ENCODE results near the gene NPHP4.

NPHP4 gene

DNA sequence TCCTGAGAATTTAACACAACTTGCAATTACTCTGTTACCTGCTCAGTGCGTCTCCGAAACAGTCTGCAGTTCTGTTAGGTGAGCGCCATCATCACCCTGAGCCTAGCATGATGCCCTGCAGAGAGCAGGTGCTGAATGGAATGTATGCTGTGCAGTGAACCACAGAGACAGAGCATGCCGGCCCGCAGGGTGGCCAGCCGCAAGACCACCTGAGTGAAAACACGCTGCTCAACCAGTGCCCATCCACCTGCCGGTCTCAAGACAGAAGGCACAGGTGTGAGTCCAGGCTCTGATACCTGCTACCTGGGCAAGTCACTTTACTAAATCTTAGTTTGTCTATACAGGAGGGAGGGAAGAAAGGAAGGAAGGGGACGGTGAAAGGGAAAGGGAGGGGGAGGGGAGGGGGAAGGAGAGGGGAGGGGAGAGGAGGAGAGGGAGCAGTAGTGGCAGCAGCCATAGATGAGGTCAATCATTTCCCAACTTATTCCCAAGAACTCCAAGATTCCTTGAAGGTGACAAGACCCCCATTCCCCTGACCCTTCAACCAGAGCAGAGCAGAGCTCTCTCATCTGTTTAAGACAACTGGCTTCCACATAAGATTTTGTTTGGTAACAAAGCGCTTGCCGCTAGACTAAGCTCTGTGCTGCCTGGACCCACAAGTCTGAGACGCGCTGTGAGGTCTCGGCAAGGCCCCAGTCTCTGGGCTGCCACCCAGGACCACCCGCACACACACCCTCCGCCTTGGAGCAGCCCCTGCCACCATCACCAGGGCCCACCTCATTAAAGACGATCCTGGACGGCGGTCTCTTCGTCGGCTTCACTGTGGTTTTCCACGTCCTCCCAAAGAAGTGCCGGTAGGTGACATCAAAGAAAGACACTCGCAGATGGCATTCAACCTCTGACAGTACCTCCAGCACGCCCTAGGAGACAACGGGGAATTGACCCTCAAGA, 14.5 kb downstream of the NPHP4 start:
- TF ChIP-seq, protein P1, sequence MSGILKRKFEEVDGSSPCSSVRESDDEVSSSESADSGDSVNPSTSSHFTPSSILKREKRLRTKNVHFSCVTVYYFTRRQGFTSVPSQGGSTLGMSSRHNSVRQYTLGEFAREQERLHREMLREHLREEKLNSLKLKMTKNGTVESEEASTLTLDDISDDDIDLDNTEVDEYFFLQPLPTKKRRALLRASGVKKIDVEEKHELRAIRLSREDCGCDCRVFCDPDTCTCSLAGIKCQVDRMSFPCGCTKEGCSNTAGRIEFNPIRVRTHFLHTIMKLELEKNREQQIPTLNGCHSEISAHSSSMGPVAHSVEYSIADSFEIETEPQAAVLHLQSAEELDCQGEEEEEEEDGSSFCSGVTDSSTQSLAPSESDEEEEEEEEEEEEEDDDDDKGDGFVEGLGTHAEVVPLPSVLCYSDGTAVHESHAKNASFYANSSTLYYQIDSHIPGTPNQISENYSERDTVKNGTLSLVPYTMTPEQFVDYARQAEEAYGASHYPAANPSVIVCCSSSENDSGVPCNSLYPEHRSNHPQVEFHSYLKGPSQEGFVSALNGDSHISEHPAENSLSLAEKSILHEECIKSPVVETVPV (CRISPR knock-in tag; IDR thresholded peaks at IDR 0.05): no peak
- TF ChIP-seq ESRRG (CRISPR knock-in tag; IDR thresholded peaks at IDR 0.05) (no peak), ZC3H10 (CRISPR knock-in tag; IDR thresholded peaks at IDR 0.05) (no peak), SNAI2 (CRISPR knock-in tag; IDR thresholded peaks at IDR 0.05) (no peak), ZNF565 (CRISPR knock-in tag; conservative IDR thresholded peaks at IDR 0.05; ENCODE audit: low read depth) (no peak), PPARA (CRISPR knock-in tag; IDR thresholded peaks at IDR 0.05; ENCODE audit: borderline replicate concordance) (no peak), CSDC2 (CRISPR knock-in tag; IDR thresholded peaks at IDR 0.05) (no peak), ZNF70 (CRISPR knock-in tag; IDR thresholded peaks at IDR 0.05) (no peak), ZNF8 (CRISPR knock-in tag; IDR thresholded peaks at IDR 0.05) (no peak), ZFP3 (CRISPR knock-in tag; IDR thresholded peaks at IDR 0.05) (no peak), ARNTL (CRISPR knock-in tag; IDR thresholded peaks at IDR 0.05; ENCODE audit: borderline replicate concordance, low read depth) (no peak), BACH2 (CRISPR knock-in tag; IDR thresholded peaks at IDR 0.05; ENCODE audit: borderline replicate concordance) (no peak), ISL1 (CRISPR knock-in tag; IDR thresholded peaks at IDR 0.05) (no peak), OSR1 (CRISPR knock-in tag; IDR thresholded peaks at IDR 0.05) (no peak), ZFP30 (CRISPR knock-in tag; IDR thresholded peaks at IDR 0.05) (no peak), RARB (CRISPR knock-in tag; IDR thresholded peaks at IDR 0.05) (no peak)
- TF ChIP-seq, protein P2, sequence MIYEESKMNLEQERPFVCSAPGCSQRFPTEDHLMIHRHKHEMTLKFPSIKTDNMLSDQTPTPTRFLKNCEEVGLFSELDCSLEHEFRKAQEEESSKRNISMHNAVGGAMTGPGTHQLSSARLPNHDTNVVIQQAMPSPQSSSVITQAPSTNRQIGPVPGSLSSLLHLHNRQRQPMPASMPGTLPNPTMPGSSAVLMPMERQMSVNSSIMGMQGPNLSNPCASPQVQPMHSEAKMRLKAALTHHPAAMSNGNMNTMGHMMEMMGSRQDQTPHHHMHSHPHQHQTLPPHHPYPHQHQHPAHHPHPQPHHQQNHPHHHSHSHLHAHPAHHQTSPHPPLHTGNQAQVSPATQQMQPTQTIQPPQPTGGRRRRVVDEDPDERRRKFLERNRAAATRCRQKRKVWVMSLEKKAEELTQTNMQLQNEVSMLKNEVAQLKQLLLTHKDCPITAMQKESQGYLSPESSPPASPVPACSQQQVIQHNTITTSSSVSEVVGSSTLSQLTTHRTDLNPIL (CRISPR knock-in tag; IDR thresholded peaks at IDR 0.05; ENCODE audit: low read depth): no peak
- TF ChIP-seq, protein P3, sequence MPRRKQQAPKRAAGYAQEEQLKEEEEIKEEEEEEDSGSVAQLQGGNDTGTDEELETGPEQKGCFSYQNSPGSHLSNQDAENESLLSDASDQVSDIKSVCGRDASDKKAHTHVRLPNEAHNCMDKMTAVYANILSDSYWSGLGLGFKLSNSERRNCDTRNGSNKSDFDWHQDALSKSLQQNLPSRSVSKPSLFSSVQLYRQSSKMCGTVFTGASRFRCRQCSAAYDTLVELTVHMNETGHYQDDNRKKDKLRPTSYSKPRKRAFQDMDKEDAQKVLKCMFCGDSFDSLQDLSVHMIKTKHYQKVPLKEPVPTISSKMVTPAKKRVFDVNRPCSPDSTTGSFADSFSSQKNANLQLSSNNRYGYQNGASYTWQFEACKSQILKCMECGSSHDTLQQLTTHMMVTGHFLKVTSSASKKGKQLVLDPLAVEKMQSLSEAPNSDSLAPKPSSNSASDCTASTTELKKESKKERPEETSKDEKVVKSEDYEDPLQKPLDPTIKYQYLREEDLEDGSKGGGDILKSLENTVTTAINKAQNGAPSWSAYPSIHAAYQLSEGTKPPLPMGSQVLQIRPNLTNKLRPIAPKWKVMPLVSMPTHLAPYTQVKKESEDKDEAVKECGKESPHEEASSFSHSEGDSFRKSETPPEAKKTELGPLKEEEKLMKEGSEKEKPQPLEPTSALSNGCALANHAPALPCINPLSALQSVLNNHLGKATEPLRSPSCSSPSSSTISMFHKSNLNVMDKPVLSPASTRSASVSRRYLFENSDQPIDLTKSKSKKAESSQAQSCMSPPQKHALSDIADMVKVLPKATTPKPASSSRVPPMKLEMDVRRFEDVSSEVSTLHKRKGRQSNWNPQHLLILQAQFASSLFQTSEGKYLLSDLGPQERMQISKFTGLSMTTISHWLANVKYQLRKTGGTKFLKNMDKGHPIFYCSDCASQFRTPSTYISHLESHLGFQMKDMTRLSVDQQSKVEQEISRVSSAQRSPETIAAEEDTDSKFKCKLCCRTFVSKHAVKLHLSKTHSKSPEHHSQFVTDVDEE (CRISPR knock-in tag; IDR thresholded peaks at IDR 0.05): no peak
- TF ChIP-seq, protein P4, sequence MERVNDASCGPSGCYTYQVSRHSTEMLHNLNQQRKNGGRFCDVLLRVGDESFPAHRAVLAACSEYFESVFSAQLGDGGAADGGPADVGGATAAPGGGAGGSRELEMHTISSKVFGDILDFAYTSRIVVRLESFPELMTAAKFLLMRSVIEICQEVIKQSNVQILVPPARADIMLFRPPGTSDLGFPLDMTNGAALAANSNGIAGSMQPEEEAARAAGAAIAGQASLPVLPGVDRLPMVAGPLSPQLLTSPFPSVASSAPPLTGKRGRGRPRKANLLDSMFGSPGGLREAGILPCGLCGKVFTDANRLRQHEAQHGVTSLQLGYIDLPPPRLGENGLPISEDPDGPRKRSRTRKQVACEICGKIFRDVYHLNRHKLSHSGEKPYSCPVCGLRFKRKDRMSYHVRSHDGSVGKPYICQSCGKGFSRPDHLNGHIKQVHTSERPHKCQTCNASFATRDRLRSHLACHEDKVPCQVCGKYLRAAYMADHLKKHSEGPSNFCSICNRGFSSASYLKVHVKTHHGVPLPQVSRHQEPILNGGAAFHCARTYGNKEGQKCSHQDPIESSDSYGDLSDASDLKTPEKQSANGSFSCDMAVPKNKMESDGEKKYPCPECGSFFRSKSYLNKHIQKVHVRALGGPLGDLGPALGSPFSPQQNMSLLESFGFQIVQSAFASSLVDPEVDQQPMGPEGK (CRISPR knock-in tag; IDR thresholded peaks at IDR 0.05; ENCODE audit: borderline replicate concordance): no peak
- no peak; the same call in 2 of the 3 replicates for ATAC-seq

DNA sequence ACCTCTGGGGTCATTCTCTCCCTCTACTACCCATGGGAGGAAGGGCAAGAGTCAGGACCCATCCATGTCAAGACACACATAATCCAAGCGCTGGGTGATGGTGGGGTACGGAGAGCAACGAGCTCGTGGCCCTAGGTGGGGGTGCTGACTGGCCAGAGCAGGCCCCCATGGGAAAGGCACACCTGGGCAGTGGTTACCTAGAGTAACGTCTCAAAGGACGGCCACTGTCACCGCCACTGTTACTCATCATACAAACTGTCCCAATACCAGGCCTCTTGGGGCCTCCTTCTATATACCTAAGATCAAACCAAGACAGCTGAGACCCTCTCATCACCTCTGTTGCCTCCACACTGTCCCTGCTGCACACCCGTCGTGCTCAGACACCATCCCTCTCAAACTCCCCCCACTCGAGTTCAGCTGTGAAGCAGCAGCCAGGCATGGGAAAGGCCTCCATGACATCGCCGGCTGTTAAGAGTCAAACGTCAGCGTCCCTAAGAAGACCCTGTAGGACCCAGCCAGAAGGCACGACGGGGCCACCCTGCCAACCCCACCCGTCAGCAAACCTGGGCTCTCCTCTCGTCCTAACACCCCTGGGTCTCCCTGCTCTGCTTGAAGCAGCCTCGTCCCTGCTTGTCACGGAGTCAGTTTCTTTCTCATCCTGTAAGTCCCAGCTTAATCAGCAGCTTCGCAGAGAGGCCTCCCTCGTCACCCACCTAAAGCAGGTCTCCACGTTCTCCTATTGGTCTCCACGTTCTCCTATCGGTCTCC, 15.3 kb downstream of the NPHP4 start:
- no peak for ATAC-seq
- TF ChIP-seq ISL1 (CRISPR knock-in tag; IDR thresholded peaks at IDR 0.05) (no peak), RARB (CRISPR knock-in tag; IDR thresholded peaks at IDR 0.05) (no peak), GLIS3 (CRISPR knock-in tag; IDR thresholded peaks at IDR 0.05) (no peak), CSDC2 (CRISPR knock-in tag; IDR thresholded peaks at IDR 0.05) (no peak), BACH2 (CRISPR knock-in tag; IDR thresholded peaks at IDR 0.05; ENCODE audit: borderline replicate concordance) (no peak), ZNF565 (CRISPR knock-in tag; conservative IDR thresholded peaks at IDR 0.05; ENCODE audit: low read depth) (no peak), ZC3H10 (CRISPR knock-in tag; IDR thresholded peaks at IDR 0.05) (no peak), ZFP30 (CRISPR knock-in tag; IDR thresholded peaks at IDR 0.05) (no peak)
- TF ChIP-seq, protein P5, sequence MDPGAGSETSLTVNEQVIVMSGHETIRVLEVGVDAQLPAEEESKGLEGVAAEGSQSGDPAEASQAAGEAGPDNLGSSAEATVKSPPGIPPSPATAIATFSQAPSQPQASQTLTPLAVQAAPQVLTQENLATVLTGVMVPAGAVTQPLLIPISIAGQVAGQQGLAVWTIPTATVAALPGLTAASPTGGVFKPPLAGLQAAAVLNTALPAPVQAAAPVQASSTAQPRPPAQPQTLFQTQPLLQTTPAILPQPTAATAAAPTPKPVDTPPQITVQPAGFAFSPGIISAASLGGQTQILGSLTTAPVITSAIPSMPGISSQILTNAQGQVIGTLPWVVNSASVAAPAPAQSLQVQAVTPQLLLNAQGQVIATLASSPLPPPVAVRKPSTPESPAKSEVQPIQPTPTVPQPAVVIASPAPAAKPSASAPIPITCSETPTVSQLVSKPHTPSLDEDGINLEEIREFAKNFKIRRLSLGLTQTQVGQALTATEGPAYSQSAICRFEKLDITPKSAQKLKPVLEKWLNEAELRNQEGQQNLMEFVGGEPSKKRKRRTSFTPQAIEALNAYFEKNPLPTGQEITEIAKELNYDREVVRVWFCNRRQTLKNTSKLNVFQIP (CRISPR knock-in tag; IDR thresholded peaks at IDR 0.05; ENCODE audit: borderline replicate concordance, low read depth): no peak
